Tibial nerve (tissue), 3 donors: Measurements from ENCODE around the gene TGFB2.

Source experiments
- CTCF ChIP-seq, 5 experiments: fragments of 200-600 bp in 3 of 5; fragments of 450-650 bp in 2 of 5; sonication (generic) in 3 of 5; IDR thresholded peaks; one replicate each; pipeline ENCODE4 v1.5.1; 2016 to 2019; ENCODE audit warnings: antibody characterized with exemption in 5 of 5, mild to moderate bottlenecking in 3 of 5, moderate library complexity in 2 of 5
- POLR2A ChIP-seq, 2 donors: fragments of 450-650 bp; IDR thresholded peaks; one replicate each; pipeline ENCODE4 v1.6.1; 2017; ENCODE audit warnings: antibody characterized with exemption in 2 of 2, mild to moderate bottlenecking in 2 of 2, moderate library complexity in 2 of 2

DNA sequence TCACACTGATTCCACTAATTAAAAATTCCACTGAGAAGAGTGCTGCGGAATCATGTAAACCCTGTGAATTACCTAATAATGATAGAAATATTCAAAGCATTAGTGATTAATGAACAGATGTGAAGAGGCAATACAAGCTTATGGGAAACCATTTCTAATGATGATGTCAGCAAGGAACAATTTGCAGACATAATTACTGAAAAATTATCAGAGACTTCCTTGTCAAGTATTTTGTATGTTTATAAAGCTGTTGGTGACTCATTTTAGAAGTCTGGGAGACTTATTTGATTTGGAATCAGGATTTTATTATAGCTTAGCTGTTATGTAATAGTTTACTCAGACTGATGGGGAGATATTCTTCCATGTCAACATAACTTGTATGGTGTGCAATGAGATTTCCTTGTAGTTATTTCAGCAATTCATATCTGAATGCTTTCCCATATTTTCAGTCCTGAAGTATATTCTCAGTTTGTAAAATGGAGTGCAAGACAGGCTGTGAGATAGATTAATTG lies 135.5 kb downstream of the TGFB2 start:
- no peak for TF ChIP-seq CTCF (IDR thresholded peaks at IDR 0.05)
- TF ChIP-seq POLR2A (IDR thresholded peaks at IDR 0.05): no peak
